ENCODE measurements around the gene CDKAL1. TPM values are rescaled to one million over a fixed set of nuclear protein-coding genes. Genes with fewer than 3 reads are reported as not detected.

The CDKAL1 gene
- total and polyA plus RNA-seq, 9 of the 15 experiments (the other 6 are each of a cell fraction or from before 2014, with no cell fraction given), result 11.2 to 36.3 (median 20.1) TPM

DNA sequence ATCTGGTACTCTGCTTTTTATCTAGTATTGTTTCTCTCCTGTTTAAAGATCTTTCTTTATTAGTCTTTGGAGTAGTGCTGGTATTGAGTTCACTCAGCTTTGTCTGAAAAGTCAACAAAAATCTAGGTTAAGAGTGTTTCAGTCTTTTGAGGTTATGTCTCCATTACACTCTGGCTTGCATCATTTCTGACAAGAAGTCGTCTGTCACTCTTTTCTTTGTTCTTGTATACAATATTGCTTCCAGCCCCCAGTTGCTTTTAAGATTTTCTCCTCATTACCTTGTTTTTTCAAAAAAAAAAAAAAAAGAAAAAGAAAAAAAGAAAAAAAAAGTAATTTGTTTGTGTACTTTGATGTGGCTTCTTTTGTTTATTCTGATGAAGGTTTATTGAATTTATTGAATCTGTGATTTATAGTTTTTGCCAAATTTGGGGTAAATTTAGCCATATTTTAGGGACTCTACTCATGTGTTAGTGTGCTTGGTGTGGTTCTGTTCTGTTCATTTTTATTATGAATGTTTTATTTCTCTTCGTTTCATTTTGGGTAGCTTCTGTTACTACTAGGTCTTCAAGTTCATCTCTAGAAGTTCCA, 408.9 kb downstream of the CDKAL1 start:
- in situ Hi-C loops (cut with MboI) (no loop called here), intact Hi-C loops (cut with micrococcal nuclease) (no loop called here)
- no peaks in the 10 kb centered on the region for H3K4me1 ChIP-seq (replicated peaks in 1 of 2; ENCODE audit: control insufficient read depth in 2 of 2, insufficient read depth in 2 of 2, low read length in 2 of 2)
- H3K9me1 ChIP-seq (ENCODE audit: control insufficient read depth, insufficient read depth, low read length), result no peaks in the 10 kb centered on the region
- no peak overlapping the region for H3K4me3 ChIP-seq
- H2AFZ ChIP-seq (ENCODE audit: low read depth, low read length), result no peak overlapping the region
- TF ChIP-seq CBX5 (IDR thresholded peaks at IDR 0.05; ENCODE audit: borderline replicate concordance, low read depth) (peak; percentile 91), CBX3 (IDR thresholded peaks at IDR 0.05; ENCODE audit: borderline replicate concordance in 1 of 2, low read length in 2 of 2) (peak in 1 of 2 experiments; percentile 87; a peak in 2 of 3 replicates), TRIM28 (IDR thresholded peaks at IDR 0.05) (peak; percentile 85), MEIS2 (IDR thresholded peaks at IDR 0.05; ENCODE audit: partially characterized antibody) (no peak), PURB (CRISPR knock-in tag; IDR thresholded peaks at IDR 0.05; ENCODE audit: low read depth) (no peak)
- TF ChIP-seq, protein P1, sequence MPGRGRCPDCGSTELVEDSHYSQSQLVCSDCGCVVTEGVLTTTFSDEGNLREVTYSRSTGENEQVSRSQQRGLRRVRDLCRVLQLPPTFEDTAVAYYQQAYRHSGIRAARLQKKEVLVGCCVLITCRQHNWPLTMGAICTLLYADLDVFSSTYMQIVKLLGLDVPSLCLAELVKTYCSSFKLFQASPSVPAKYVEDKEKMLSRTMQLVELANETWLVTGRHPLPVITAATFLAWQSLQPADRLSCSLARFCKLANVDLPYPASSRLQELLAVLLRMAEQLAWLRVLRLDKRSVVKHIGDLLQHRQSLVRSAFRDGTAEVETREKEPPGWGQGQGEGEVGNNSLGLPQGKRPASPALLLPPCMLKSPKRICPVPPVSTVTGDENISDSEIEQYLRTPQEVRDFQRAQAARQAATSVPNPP (IDR thresholded peaks at IDR 0.05; ENCODE audit: borderline replicate concordance, insufficient read depth, insufficient read length), result no peak
- TF ChIP-seq, protein P2, sequence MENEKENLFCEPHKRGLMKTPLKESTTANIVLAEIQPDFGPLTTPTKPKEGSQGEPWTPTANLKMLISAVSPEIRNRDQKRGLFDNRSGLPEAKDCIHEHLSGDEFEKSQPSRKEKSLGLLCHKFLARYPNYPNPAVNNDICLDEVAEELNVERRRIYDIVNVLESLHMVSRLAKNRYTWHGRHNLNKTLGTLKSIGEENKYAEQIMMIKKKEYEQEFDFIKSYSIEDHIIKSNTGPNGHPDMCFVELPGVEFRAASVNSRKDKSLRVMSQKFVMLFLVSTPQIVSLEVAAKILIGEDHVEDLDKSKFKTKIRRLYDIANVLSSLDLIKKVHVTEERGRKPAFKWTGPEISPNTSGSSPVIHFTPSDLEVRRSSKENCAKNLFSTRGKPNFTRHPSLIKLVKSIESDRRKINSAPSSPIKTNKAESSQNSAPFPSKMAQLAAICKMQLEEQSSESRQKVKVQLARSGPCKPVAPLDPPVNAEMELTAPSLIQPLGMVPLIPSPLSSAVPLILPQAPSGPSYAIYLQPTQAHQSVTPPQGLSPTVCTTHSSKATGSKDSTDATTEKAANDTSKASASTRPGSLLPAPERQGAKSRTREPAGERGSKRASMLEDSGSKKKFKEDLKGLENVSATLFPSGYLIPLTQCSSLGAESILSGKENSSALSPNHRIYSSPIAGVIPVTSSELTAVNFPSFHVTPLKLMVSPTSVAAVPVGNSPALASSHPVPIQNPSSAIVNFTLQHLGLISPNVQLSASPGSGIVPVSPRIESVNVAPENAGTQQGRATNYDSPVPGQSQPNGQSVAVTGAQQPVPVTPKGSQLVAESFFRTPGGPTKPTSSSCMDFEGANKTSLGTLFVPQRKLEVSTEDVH (IDR thresholded peaks at IDR 0.05; ENCODE audit: low read depth, partially characterized antibody), result no peak
- WGBS (ENCODE audit: insufficient coverage, low coverage, missing lambda C conversion rate), result 9% methylated on average over 2 of the region's 2 CpGs
- H4K20me1 ChIP-seq (replicated peaks; ENCODE audit: control insufficient read depth, insufficient read depth, low read length), result no peaks in the 10 kb centered on the region
- peak in 1 of 4 experiments; percentile 6 for DNase-seq (ENCODE audit: extremely low read depth in 1 of 4, low spot score in 3 of 4)
- no peak overlapping the region for H3K4me2 ChIP-seq (ENCODE audit: insufficient read depth, low read length)
- H3K36me3 ChIP-seq (ENCODE audit: control insufficient read depth, insufficient read depth, low read length), result no peaks in the 10 kb centered on the region
- no peak overlapping the region for H3K27ac ChIP-seq (ENCODE audit: extremely low read depth, low read depth, low read length)
- H3K9ac ChIP-seq (ENCODE audit: insufficient read depth in 1 of 2, low read depth in 2 of 2, low read length in 2 of 2), result no peak overlapping the region
- POLR2A ChIA-PET, result no interaction called here
- no peak for FAIRE-seq
- no peaks in the 10 kb centered on the region for H3K27me3 ChIP-seq (ENCODE audit: control insufficient read depth in 2 of 2, insufficient read depth in 2 of 2, low read length in 2 of 2)
- no TSS peak for BruUV-seq (replicated peaks)
- H3K9me3 ChIP-seq (replicated peaks; ENCODE audit: control insufficient read depth, insufficient read depth, low read depth, low read length), result no peaks in the 10 kb centered on the region
- CTCF ChIA-PET (ENCODE audit: low intra/inter-chr PET ratio), result no interaction called here
- no peaks in the 10 kb centered on the region for H3K79me2 ChIP-seq (ENCODE audit: control insufficient read depth, insufficient read depth, low read length)
- no peak for ATAC-seq

All from K562 (cell line).